ENCODE data around the gene XRN1. TPM values are rescaled to one million over a fixed set of nuclear protein-coding genes. Genes with fewer than 3 reads are reported as not detected.
"Not testable (repeated sequence)": the region's sequence is repeated elsewhere in the genome, so short reads cannot be mapped to it uniquely, and the experiment has no call there.

The XRN1 gene
- total RNA-seq, 1 donor from 2014 or later: 11.9 TPM

DNA sequence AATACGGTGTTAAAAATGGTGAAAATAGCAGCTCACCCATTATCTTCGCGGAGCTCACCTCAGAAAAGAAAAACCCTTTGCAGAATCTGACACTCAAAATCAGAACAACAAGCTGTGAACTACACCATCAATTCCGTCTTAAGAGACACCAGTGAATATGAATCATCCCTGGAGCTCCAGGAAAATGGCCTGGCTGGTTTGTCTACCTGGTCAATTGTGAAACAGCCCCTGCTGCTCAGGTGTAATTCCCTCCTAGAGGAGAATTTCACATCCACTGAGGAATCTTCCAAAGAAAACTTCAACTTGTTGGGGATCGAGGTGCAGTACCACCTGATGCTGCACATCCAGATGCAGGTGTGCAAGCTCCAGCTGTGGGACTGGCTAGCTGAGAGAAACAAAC is 3.0 kb upstream of the XRN1 start:
- H3K4me3 ChIP-seq (ENCODE audit: low read depth, low read length): no peak overlapping the region
- TF ChIP-seq, protein P1, sequence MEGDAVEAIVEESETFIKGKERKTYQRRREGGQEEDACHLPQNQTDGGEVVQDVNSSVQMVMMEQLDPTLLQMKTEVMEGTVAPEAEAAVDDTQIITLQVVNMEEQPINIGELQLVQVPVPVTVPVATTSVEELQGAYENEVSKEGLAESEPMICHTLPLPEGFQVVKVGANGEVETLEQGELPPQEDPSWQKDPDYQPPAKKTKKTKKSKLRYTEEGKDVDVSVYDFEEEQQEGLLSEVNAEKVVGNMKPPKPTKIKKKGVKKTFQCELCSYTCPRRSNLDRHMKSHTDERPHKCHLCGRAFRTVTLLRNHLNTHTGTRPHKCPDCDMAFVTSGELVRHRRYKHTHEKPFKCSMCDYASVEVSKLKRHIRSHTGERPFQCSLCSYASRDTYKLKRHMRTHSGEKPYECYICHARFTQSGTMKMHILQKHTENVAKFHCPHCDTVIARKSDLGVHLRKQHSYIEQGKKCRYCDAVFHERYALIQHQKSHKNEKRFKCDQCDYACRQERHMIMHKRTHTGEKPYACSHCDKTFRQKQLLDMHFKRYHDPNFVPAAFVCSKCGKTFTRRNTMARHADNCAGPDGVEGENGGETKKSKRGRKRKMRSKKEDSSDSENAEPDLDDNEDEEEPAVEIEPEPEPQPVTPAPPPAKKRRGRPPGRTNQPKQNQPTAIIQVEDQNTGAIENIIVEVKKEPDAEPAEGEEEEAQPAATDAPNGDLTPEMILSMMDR (conservative IDR thresholded peaks at IDR 0.05; ENCODE audit: low read depth, low read length): no peak
- no peak for DNase-seq (ENCODE audit: low read depth)

DNA sequence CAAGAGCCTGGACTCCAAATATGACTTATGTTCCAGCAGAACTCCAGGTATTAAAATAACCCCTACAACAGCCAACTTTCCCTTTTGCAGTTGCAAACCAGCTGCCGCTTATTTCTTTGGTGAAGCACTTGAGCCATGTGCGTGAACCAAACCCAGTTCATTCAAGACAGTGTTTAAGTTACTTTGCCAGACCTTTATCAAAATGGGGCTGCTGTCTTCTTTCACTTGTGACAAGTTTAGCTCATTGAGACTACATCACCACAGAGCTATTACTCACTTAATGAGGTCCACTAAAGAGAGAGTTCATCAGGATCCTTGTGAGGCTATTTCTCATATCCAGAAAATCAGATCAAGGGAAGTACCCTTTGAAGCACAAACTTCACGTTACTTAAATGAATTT is 2.4 kb upstream of the XRN1 start:
- no peak for DNase-seq (ENCODE audit: low read depth)
- no peak overlapping the region for H3K4me3 ChIP-seq (ENCODE audit: low read depth, low read length)
- TF ChIP-seq, protein P1 (conservative IDR thresholded peaks at IDR 0.05; ENCODE audit: low read depth, low read length): no peak

DNA sequence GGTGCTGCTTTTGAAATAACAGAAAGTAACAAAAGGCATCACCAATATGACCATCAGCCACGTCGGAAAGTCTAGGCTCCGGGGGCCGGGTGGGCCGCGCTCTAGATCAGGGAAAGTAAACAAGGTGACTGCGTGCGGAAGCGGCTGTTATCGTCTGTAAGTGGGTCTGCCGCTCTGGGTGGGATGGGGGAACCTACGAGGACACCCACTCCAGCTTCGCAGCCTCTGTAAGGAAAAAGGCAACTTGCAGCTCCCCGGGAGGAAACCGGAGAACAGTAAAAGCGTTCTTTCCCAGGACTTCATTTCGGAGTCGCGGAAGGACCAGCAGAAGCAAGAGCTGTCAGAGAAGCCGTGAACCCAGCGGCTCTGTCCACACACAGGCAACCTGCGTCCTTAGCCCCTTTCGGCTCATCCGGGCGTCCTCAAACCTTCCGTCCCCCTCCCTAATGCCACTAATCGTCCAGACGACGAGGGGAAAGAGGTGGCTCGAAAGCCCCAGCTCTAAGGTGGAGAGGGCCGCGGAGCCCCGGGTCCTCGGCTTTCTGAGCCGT is 461 bp downstream of the XRN1 start:
- peak overlapping the region; percentile 96 for H3K4me3 ChIP-seq (ENCODE audit: low read depth, low read length)
- no peak for DNase-seq (ENCODE audit: low read depth)
- TF ChIP-seq, protein P1 (conservative IDR thresholded peaks at IDR 0.05; ENCODE audit: low read depth, low read length): no peak

DNA sequence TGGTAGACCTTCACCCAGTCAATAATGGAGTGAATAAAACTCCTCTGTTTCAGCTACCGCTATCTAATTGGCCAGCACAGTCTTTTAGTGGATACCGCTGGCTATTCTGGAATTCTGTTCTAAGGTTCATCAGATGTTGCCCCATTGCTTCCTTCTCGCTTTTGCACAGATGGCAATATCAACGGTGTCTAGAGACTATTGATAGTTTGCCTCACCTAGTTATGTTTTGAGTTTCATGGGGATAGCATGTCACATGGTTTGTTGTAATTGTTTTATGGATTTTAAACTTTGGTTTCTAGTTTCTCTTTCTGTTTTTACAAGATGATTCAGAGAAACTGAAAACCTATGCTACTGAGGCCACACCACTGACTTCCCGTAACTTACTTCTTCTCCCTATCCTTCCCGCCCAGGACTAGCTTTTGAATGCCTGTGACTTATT is 2.0 kb downstream of the XRN1 start:
- no peak for DNase-seq (ENCODE audit: low read depth)
- TF ChIP-seq, protein P1 (conservative IDR thresholded peaks at IDR 0.05; ENCODE audit: low read depth, low read length): no peak
- H3K4me3 ChIP-seq (ENCODE audit: low read depth, low read length): peak overlapping the region; percentile 96

DNA sequence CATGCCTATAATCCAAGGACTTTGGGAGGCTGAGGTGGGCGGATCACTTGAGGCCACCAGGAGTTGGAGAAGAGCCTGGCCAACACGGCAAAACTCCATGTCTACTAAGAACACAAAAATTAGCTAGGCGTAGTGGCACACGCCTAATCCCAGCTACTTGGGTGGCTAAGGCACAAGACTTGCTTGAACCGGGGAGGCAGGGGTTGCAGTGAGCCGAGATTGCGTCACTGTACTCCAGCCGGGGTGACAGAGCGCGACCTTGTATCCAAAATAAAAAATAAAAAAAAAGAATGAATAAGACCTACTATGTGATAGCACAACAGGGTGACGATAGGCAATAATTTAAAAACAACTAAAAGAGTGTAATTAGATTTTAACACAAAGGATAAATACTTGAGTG is 3.5 kb downstream of the XRN1 start:
- TF ChIP-seq, protein P1 (conservative IDR thresholded peaks at IDR 0.05; ENCODE audit: low read depth, low read length): no peak
- DNase-seq (ENCODE audit: low read depth): no peak

DNA sequence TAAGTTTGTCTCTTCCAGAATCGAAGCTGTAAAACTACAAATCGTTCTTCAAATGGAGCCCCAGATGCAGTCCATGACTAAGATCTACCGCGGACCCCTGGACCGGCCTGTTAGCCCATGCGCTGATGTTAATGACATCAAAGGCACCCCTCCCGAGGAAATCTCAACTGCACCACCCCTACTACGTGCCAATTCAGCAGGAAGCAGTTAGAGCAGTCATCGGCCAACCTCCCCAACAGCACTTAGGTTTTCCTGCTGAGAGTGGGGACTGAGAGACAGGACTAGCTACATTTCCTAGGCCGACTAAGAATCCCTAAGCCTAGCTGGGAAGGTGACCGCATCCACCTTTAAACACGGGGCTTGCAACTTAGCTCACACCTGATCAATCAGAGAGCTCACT is 4.8 kb downstream of the XRN1 start:
- DNase-seq (ENCODE audit: low read depth); H3K4me3 ChIP-seq (ENCODE audit: low read depth, low read length): not testable (repeated sequence)

More for the DNA sequence above, 3.5 kb downstream of the XRN1 start:
- H3K4me3 ChIP-seq (ENCODE audit: low read depth, low read length): no peak overlapping the region

DNA sequence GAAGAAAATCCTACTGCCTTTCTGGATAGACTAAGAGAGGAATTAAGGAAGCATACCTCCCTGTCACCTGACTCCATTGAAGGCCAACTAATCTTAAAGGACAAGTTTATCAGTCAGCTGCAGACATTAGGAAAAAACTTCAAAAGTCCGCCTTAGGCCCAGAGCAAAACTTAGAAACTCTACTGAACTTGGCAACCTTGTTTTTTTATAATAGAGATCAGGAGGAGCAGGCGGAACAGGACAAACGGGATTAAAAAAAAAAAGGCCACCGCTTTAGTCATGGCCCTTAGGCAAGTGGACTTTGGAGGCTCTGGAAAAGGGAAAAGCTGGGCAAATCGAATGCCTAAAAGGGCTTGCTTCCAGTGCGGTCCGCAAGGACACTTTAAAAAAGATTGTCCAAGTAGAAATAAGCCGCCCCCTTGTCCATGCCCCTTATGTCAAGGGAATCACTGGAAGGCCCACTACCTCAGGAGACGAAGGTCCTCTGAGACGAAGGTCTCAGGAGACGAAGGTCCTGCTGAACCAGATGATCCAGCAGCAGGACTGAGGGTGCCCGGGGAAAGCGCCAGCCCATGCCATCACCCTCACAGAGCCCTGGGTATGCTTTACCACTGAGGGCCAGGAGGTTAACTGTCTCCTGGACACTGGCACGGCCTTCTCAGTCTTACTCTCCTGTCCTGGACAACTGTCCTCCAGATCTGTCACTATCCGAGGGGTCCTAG is 8.2 kb downstream of the XRN1 start:
- not testable (repeated sequence) for H3K4me3 ChIP-seq (ENCODE audit: low read depth, low read length); DNase-seq (ENCODE audit: low read depth)

DNA sequence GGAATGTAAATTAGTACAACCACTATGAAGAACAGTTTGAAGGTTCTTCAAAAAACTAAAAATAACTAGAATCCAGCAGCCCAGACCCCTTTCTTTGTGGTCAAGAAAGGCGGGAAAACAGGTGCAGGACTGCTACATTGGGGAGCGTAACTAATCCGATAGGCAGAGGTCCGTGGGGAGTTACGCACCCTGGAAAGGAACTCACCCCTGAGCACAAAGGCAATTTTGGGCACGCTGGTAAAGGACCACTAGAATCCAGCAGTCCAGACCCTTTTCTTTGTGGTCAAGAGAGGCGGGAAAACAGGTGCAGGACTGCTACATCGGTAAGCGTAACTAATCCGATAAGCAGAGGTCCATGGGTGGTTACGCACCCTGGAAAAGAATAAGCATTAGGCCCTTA is 9.7 kb downstream of the XRN1 start:
- DNase-seq (ENCODE audit: low read depth); H3K4me3 ChIP-seq (ENCODE audit: low read depth, low read length): not testable (repeated sequence)

All from epithelial cell of proximal tubule (primary cell).